ENCODE measurements around the gene PRPF19. TPM values are rescaled to one million over a fixed set of nuclear protein-coding genes. Genes with fewer than 3 reads are reported as not detected.

PRPF19 gene
- total and polyA plus RNA-seq, 3 donors from 2014 or later: 71.6 to 109 (median 79.8) TPM

DNA sequence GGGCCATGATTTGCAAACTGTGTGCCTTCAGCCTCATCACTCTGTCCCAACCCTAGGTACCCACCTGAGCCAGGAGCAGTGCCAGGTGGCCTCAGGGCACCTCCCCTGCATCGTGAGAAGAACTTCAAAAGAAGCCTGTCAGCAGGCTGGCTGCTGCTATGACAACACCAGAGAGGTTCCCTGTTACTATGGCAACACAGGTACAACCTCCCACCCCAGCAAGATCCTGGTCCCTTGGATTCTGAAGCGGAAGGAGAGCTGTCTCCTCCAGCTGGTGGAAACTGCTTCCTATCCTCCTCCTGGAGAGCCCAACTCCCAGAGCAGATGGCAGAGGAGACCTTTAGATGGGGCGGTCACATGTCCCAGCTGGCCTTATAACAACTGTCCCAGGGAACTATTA lies 36.1 kb downstream of the PRPF19 start:
- no peak overlapping the region for H3K4me3 ChIP-seq
- TF ChIP-seq POLR2A (IDR thresholded peaks at IDR 0.05) (no peak), CTCF (IDR thresholded peaks at IDR 0.05) (no peak)
- H3K27ac ChIP-seq: peak overlapping the region; percentile 44 to 66
- intact Hi-C loops (cut with DNase I; ENCODE audit: low total_unique reads): no loop called here
- H3K4me1 ChIP-seq: peaks cover 18% of the 10 kb centered on the region
- WGBS, 2 donors: 83 to 90% methylated on average over 3 of the region's 3 CpGs
- no peaks in the 10 kb centered on the region for H3K36me3 ChIP-seq (ENCODE audit: low read depth, missing control alignments)
- peak; percentile 10 for DNase-seq
- no peaks in the 10 kb centered on the region for H3K9me3 ChIP-seq
- no peaks in the 10 kb centered on the region for H3K27me3 ChIP-seq

GRCh38 chr11:60869451-60869825 lies 36.9 kb downstream of the PRPF19 start:
- 97% methylated on average over 4 to 7 of the region's 7 CpGs for WGBS, 2 donors
- Histone ChIP-seq H3K27ac (peak overlapping the region in 1 of 2 donors; percentile 66), H3K27me3 (no peaks in the 10 kb centered on the region), H3K4me1 (peaks cover 18% of the 10 kb centered on the region), H3K4me3 (no peak overlapping the region), H3K9me3 (no peaks in the 10 kb centered on the region), H3K36me3 (ENCODE audit: low read depth, missing control alignments) (no peaks in the 10 kb centered on the region)
- DNase-seq: peak; percentile 9
- TF ChIP-seq POLR2A (IDR thresholded peaks at IDR 0.05) (no peak), CTCF (IDR thresholded peaks at IDR 0.05) (no peak)
- intact Hi-C loops (cut with DNase I; ENCODE audit: low total_unique reads): no loop called here

DNA sequence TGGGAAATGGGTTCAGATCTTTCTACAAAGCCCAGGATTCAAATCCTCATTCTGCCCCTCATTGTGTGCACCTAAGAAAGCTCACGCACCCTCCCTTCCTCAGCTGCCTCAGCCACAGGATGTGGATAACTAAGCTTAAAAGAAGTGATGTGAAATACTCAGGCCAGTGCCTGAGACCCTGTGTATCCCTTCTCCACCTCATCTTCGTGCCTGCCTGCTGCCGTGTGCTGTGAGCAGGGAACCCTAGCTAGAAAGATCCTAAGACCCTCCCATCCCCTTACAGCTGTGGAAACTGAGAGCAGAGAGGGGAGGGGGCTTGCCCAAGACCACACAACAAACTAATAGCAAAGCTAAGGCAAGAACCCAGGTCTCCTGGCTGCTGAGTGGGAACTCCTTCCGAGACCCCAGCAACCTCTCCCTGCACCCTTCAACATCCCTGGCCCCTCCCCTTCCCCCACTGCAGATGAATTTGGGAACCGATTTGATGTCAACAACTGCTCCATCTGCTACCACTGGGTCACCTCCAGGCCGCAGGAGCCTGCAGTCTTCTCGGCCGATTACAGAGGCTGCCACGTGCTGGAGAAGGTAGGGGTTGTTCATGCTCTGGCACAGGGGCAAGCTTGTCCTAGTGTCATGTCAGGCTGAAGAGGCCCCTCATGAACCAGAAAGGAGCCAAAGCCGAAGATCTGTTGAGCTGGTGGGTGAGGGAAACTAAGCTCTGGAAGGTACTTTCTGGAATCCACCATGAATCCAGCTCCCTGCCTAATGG lies 37.5 kb downstream of the PRPF19 start:
- peaks cover 23% of the 10 kb centered on the region for H3K4me1 ChIP-seq
- H3K27ac ChIP-seq: no peak overlapping the region
- intact Hi-C loops (cut with DNase I; ENCODE audit: low total_unique reads): no loop called here
- 89 to 94% methylated on average over 9 to 10 of the region's 10 CpGs for WGBS, 2 donors
- peak; percentile 11 for DNase-seq
- H3K4me3 ChIP-seq: no peak overlapping the region
- no peaks in the 10 kb centered on the region for H3K9me3 ChIP-seq
- TF ChIP-seq CTCF (IDR thresholded peaks at IDR 0.05): no peak
- TF ChIP-seq POLR2A (IDR thresholded peaks at IDR 0.05): no peak
- H3K36me3 ChIP-seq (ENCODE audit: low read depth, missing control alignments): no peaks in the 10 kb centered on the region
- no peaks in the 10 kb centered on the region for H3K27me3 ChIP-seq

GRCh38 chr11:60867871-60868681 lies 38.3 kb downstream of the PRPF19 start:
- intact Hi-C loops (cut with DNase I; ENCODE audit: low total_unique reads): no loop called here
- peak; percentile 9 for DNase-seq
- TF ChIP-seq POLR2A (IDR thresholded peaks at IDR 0.05) (no peak), CTCF (IDR thresholded peaks at IDR 0.05) (no peak)
- H3K4me1 ChIP-seq: peaks cover 26% of the 10 kb centered on the region
- no peaks in the 10 kb centered on the region for H3K27me3 ChIP-seq
- 88 to 90% methylated on average over 10 of the region's 10 CpGs for WGBS, 2 donors
- no peaks in the 10 kb centered on the region for H3K9me3 ChIP-seq
- H3K36me3 ChIP-seq (ENCODE audit: low read depth, missing control alignments): no peaks in the 10 kb centered on the region
- H3K27ac ChIP-seq: no peak overlapping the region
- no peak overlapping the region for H3K4me3 ChIP-seq
